OCI-LY7 (cell line): Measurements from ENCODE around the gene LMOD3. TPM values are rescaled to one million over a fixed set of nuclear protein-coding genes. Genes with fewer than 3 reads are reported as not detected.

Experiments used
- BruUV-seq: library from RNA; stranded (reverse); fragments of 400-500 nt; replicated peaks from 2 replicates; lab custom pipeline; 2021; lab: Mats Ljungman, UMichigan
- CTCF ChIA-PET: fragments of 300-600 bp; sonication (Branson Sonifier 250); formaldehyde crosslinking; loops from one replicate; lab custom pipeline; 2022; ENCODE audit warnings: antibody characterized with exemption; ENCODE audit not compliant: unreplicated experiment; lab: Charles Lee
- POLR2A ChIA-PET: fragments of 300-600 bp; sonication (Branson Sonifier 250); formaldehyde crosslinking; loops from one replicate; lab custom pipeline; 2022; ENCODE audit warnings: antibody characterized with exemption; lab: Charles Lee
- DNase-seq: peaks from one replicate; pipeline ENCODE4 v3.0.0-alpha.2; 2015; ENCODE audit warnings: low spot score
- H2AFZ ChIP-seq: fragments of 200-600 bp; sonication (generic), shearing (Covaris generic); 2 replicates; pipeline ENCODE4 v1.6.1; 2014; ENCODE audit warnings: mild to moderate bottlenecking, antibody characterized with exemption, low read length, moderate library complexity
- H3K27ac ChIP-seq: fragments of 200-600 bp; sonication (generic); 2 replicates; pipeline ENCODE4 v1.5.1; 2014; ENCODE audit warnings: mixed run types, low read depth, mild to moderate bottlenecking, moderate library complexity, low read length, inconsistent platforms; ENCODE audit not compliant: poor library complexity, severe bottlenecking
- H3K36me3 ChIP-seq: fragments of 200-600 bp; sonication (generic); 2 replicates; pipeline ENCODE4 v1.6.1; 2014; ENCODE audit warnings: mild to moderate bottlenecking, antibody characterized with exemption, low read length, moderate library complexity, mixed read lengths; ENCODE audit not compliant: insufficient read depth
- H3K4me1 ChIP-seq: fragments of 200-600 bp; sonication (generic); 2 replicates; pipeline ENCODE4 v1.5.1; 2014; ENCODE audit warnings: mild to moderate bottlenecking, low read length; ENCODE audit not compliant: insufficient read depth, poor library complexity, severe bottlenecking
- H3K4me2 ChIP-seq: fragments of 200-600 bp; sonication (generic); 2 replicates; pipeline ENCODE4 v1.6.1; 2014; ENCODE audit warnings: mild to moderate bottlenecking, low read length
- H3K4me3 ChIP-seq: fragments of 200-600 bp; sonication (generic); 2 replicates; pipeline ENCODE4 v1.5.1; 2014; ENCODE audit warnings: mild to moderate bottlenecking, low read depth, low read length; ENCODE audit not compliant: poor library complexity, severe bottlenecking
- H3K79me2 ChIP-seq: fragments of 200-600 bp; sonication (generic); 2 replicates; pipeline ENCODE4 v1.6.1; 2016; ENCODE audit warnings: low read depth, mild to moderate bottlenecking, low read length, moderate library complexity, mixed read lengths; ENCODE audit not compliant: insufficient read depth
- H3K9me2 ChIP-seq: fragments of 200-600 bp; sonication (generic); 2 replicates; pipeline ENCODE4 v1.6.1; 2016; ENCODE audit warnings: mild to moderate bottlenecking, low read length, mixed read lengths; ENCODE audit not compliant: insufficient read depth
- H3K9me3 ChIP-seq: fragments of 200-600 bp; sonication (generic); 2 replicates; pipeline ENCODE4 v1.6.1; 2014; ENCODE audit warnings: mild to moderate bottlenecking, mixed run types, low read length, mixed read lengths
- H4K20me1 ChIP-seq: fragments of 200-600 bp; sonication (generic); 2 replicates; pipeline ENCODE4 v1.6.1; 2014; ENCODE audit warnings: mild to moderate bottlenecking, antibody characterized with exemption, low read length, moderate library complexity, mixed read lengths; ENCODE audit not compliant: insufficient read depth
- EZH2phosphoT487 ChIP-seq: fragments of 200-600 bp; sonication (generic); IDR thresholded peaks from 2 replicates; pipeline ENCODE4 v1.6.1; 2018; ENCODE audit warnings: low read depth, borderline replicate concordance, mild to moderate bottlenecking, mixed run types, antibody characterized with exemption, low read length, moderate library complexity, mixed read lengths
- intact Hi-C: fragments of 100-400 bp; cut with micrococcal nuclease; formaldehyde crosslinking; loops from one replicate; pipeline ENCODE4 v1.10.0; 2022; ENCODE audit not compliant: unreplicated experiment
- total RNA-seq, 2 experiments: library from RNA; depleted of rRNA in 1 of 2; stranded (reverse); fragments of >200 nt in 1 of 2; shearing (Covaris generic) in 1 of 2; gene quantifications; 2 replicates each; pipeline ENCODE4 v1.2.3, GENCODE V29; 2014 to 2022
- TF ChIP-seq, protein P1 (sequence below): fragments of 200-600 bp; sonication (generic); conservative IDR thresholded peaks from 2 replicates; pipeline ENCODE4 v1.5.1; 2014; ENCODE audit warnings: mild to moderate bottlenecking, antibody characterized with exemption, low read length, moderate library complexity, mixed read lengths

The LMOD3 gene
- total RNA-seq, 2 experiments from 2014 or later: not detected

- no peak overlapping the region for H3K4me2 ChIP-seq
- intact Hi-C loops: no loop called here
- ChIA-PET CTCF (no interaction called here), POLR2A (interaction anchor here (1.5 kb wide), 1 partner anchor 13 kb away, joined by 8 read pairs; no protein-coding TSS in a partner anchor)
- no peaks in the 10 kb centered on the region for H4K20me1 ChIP-seq
- H3K27ac ChIP-seq: no peak overlapping the region
- H3K79me2 ChIP-seq: no peaks in the 10 kb centered on the region
- H3K4me3 ChIP-seq: no peak overlapping the region
- TF ChIP-seq, protein P1, sequence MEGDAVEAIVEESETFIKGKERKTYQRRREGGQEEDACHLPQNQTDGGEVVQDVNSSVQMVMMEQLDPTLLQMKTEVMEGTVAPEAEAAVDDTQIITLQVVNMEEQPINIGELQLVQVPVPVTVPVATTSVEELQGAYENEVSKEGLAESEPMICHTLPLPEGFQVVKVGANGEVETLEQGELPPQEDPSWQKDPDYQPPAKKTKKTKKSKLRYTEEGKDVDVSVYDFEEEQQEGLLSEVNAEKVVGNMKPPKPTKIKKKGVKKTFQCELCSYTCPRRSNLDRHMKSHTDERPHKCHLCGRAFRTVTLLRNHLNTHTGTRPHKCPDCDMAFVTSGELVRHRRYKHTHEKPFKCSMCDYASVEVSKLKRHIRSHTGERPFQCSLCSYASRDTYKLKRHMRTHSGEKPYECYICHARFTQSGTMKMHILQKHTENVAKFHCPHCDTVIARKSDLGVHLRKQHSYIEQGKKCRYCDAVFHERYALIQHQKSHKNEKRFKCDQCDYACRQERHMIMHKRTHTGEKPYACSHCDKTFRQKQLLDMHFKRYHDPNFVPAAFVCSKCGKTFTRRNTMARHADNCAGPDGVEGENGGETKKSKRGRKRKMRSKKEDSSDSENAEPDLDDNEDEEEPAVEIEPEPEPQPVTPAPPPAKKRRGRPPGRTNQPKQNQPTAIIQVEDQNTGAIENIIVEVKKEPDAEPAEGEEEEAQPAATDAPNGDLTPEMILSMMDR: no peak
- TF ChIP-seq EZH2phosphoT487: no peak
- no TSS peak for BruUV-seq
- H3K36me3 ChIP-seq: peaks cover 28% of the 10 kb centered on the region; the same call in 1 of the 2 replicates
- H3K9me2 ChIP-seq: no peaks in the 10 kb centered on the region
- no peaks in the 10 kb centered on the region for H3K9me3 ChIP-seq
- no peak overlapping the region for H2AFZ ChIP-seq
- no peaks in the 10 kb centered on the region for H3K4me1 ChIP-seq
- no peak for DNase-seq
Measured at GRCh38 chr3:69104586-69104985, 17.8 kb downstream of the LMOD3 start.

GRCh38 chr3:69103123-69103522 lies 19.3 kb downstream of the LMOD3 start:
- H3K4me1 ChIP-seq: no peaks in the 10 kb centered on the region
- H3K36me3 ChIP-seq: peaks cover 31% of the 10 kb centered on the region; the same call in 1 of the 2 replicates
- TF ChIP-seq EZH2phosphoT487: no peak
- TF ChIP-seq, protein P1: no peak
- H3K4me3 ChIP-seq: no peak overlapping the region
- H3K4me2 ChIP-seq: no peak overlapping the region
- no peaks in the 10 kb centered on the region for H3K79me2 ChIP-seq
- no peak overlapping the region for H3K27ac ChIP-seq
- no peak for DNase-seq
- no peaks in the 10 kb centered on the region for H4K20me1 ChIP-seq
- H2AFZ ChIP-seq: no peak overlapping the region
- ChIA-PET CTCF (no interaction called here), POLR2A (no interaction called here)
- H3K9me3 ChIP-seq: no peaks in the 10 kb centered on the region
- H3K9me2 ChIP-seq: no peaks in the 10 kb centered on the region
- no TSS peak for BruUV-seq
- intact Hi-C loops: no loop called here

DNA sequence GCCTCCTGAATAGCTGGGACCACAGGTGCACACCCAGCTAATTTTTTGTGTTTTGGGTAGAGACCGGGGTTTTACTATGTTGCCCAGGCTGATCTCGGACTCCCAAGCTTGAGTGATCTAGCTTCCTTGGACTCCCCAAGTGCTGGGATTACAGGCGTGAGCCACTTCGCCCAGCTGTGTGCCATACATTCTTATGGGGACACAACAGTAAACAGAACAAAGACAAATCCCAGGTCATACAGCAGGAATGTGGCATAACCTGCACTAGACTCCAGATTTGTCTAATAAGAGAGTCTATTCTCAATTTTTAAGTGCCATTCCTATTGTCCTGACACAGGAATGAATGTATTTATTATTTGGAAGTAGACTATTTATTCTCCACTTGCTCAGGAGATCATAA lies 20.0 kb downstream of the LMOD3 start:
- H3K27ac ChIP-seq: no peak overlapping the region
- no peak for TF ChIP-seq EZH2phosphoT487
- TF ChIP-seq, protein P1: no peak
- DNase-seq: no peak
- ChIA-PET CTCF (no interaction called here), POLR2A (interaction anchor here (2.3 kb wide), 1 partner anchor 11 kb away, joined by 11 read pairs; no protein-coding TSS in a partner anchor)
- no peak overlapping the region for H2AFZ ChIP-seq
- H3K4me3 ChIP-seq: no peak overlapping the region
- no peaks in the 10 kb centered on the region for H3K4me1 ChIP-seq
- no peak overlapping the region for H3K4me2 ChIP-seq
- H3K79me2 ChIP-seq: no peaks in the 10 kb centered on the region
- BruUV-seq: no TSS peak
- intact Hi-C loops: no loop called here
- no peaks in the 10 kb centered on the region for H3K9me3 ChIP-seq
- H3K36me3 ChIP-seq: peaks cover 31% of the 10 kb centered on the region; the same call in 1 of the 2 replicates
- no peaks in the 10 kb centered on the region for H4K20me1 ChIP-seq
- no peaks in the 10 kb centered on the region for H3K9me2 ChIP-seq
